PFSK-1 (cell line): Measurements from ENCODE around the gene GYS1.

Source experiments
- POLR2AphosphoS5 ChIP-seq: IDR thresholded peaks from 2 replicates; pipeline ENCODE4 v1.6.1; 2012; ENCODE audit warnings: low read depth, mild to moderate bottlenecking, control low read depth, low read length, moderate library complexity
- SIN3A ChIP-seq: IDR thresholded peaks from 2 replicates; pipeline ENCODE4 v1.6.1; 2012; ENCODE audit warnings: mild to moderate bottlenecking, low read length, moderate library complexity, borderline replicate concordance; ENCODE audit not compliant: insufficient read depth
- TAF1 ChIP-seq: IDR thresholded peaks from 2 replicates; pipeline ENCODE4 v1.6.1; 2012; ENCODE audit warnings: low read length, control low read depth, borderline replicate concordance; ENCODE audit not compliant: insufficient read depth

DNA sequence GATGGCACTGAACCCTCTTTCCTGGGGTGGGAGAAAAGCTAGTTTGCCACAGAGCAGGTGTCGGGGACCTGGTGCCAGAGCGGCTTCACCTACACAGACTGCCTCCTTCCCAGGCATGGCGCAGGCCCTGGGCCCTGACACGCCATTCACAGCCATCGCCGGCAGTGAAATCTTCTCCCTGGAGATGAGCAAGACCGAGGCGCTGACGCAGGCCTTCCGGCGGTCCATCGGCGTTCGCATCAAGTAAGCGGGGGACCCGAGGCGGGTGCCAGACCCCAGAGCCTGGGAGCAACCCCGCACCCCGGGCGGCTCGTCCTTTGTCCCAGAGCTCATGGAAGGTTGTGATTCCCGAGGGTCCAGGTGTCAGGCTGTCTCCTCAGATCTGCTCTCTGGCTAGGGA, 13.8 kb upstream of the GYS1 start:
- TF ChIP-seq SIN3A (no peak), POLR2AphosphoS5 (no peak), TAF1 (no peak)
